ENCODE results near the gene CORO2B. TPM values are rescaled to one million over a fixed set of nuclear protein-coding genes. Genes with fewer than 3 reads are reported as not detected.

The CORO2B gene
- total RNA-seq, 1 donor = 0.10 TPM

DNA sequence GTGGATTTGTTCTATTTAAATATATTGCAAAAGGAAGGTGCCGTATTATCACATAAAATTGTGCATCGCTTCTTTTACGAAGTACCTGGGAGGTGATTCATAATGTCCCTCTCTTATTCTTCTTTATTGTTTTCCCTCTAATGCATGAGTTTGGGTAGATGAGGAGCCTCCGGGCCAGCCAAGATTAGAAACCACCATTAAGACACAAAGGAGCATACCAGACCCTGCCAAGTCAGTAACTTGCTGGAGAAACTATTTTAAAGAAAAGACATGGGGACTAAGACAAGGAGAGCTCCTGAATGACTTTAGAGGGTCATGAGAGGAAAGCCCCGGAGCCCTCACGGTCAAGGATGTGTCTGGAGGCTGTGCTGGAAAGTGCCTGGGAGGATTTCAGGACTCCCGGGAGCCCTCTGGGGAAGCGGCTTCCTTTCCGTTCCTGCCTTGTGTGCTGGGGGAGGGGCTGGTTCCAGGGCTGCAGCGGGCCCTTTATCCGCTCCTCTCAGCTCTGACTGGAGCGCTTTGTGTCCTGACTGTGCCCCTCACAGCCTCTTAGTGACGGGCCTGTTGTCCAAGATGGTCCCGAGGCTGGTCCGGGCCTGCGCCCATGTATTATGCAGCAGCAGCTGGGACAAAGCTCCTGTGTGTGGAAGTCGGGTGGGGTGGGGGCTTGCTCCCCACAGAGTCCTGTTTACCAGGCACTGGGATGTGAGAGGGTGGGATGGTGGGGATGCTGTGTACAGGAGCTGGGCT is 35.7 kb downstream of the CORO2B start:
- no peak overlapping the region for H3K4me3 ChIP-seq (ENCODE audit: low read length)
- no peaks in the 10 kb centered on the region for H3K27me3 ChIP-seq (ENCODE audit: insufficient read depth, low read length)
- no peaks in the 10 kb centered on the region for H3K9me3 ChIP-seq (ENCODE audit: low read depth, low read length)
- H3K4me1 ChIP-seq (ENCODE audit: insufficient read depth, low read length) = peaks cover 4% of the 10 kb centered on the region

DNA sequence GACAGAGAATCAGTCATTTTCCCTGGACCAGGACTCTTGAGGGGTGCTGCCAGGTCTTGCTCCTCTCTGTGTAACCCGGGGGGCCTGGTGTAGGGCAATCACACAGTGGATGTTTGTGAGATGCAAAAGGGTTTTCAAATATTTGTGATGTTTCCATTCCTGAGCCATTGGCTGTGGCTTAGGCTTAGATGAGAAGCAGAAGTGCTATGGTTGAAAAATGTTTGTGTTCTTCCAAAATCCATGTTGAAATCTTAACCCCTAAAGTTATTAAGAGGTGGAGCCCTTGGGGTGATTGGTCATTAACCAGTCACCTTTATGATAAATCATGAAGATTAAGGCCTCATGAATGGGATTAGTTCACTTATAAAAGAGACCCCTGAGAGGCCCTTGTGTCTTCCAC is 36.5 kb downstream of the CORO2B start:
- no peak overlapping the region for H3K4me3 ChIP-seq (ENCODE audit: low read length)
- H3K4me1 ChIP-seq (ENCODE audit: insufficient read depth, low read length) = peaks cover 4% of the 10 kb centered on the region
- no peaks in the 10 kb centered on the region for H3K27me3 ChIP-seq (ENCODE audit: insufficient read depth, low read length)
- no peaks in the 10 kb centered on the region for H3K9me3 ChIP-seq (ENCODE audit: low read depth, low read length)

DNA sequence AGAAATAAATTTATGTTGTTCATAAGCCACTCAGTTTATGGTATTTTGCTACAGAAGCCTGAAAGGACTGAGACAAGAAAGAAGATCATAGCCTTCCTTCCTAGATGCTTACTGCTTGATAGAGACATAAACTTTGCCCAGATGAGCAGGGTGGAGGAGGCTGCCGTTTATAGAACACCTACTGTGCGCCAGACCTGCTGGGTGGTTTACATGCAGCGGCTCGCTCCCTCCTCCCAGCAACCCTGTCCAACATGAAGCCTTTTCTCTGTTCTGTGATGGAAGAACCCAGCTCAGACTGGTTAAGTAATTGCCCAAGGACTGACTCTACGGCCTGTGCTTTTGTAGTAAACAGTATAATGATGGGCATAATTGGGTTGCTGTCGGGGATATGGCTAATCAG is 37.0 kb downstream of the CORO2B start:
- no peaks in the 10 kb centered on the region for H3K27me3 ChIP-seq (ENCODE audit: insufficient read depth, low read length)
- H3K4me1 ChIP-seq (ENCODE audit: insufficient read depth, low read length) = peaks cover 4% of the 10 kb centered on the region
- no peaks in the 10 kb centered on the region for H3K9me3 ChIP-seq (ENCODE audit: low read depth, low read length)
- no peak overlapping the region for H3K4me3 ChIP-seq (ENCODE audit: low read length)

DNA sequence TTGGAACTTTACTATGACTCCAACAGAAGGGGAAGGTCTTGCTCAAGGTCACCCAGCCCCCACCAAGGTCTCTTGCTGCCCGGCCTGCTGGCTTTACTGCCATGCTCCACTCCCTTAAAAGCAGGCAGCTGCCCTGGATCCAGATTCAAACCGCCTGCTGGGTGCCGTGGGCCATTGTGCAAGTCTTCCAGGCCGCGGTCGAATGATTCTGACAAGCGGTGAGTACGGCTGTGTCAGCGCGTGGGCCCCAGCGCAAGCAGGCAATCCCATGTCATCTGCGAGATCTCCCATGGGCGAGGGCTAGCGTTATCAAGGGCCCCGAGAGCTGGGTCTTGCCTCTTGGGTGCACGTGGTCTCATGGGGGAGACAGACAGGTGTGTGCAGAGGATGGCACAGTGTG is 37.6 kb downstream of the CORO2B start:
- Histone ChIP-seq H3K27me3 (ENCODE audit: insufficient read depth, low read length) (no peaks in the 10 kb centered on the region), H3K4me3 (ENCODE audit: low read length) (no peak overlapping the region), H3K9me3 (ENCODE audit: low read depth, low read length) (no peaks in the 10 kb centered on the region), H3K4me1 (ENCODE audit: insufficient read depth, low read length) (peaks cover 4% of the 10 kb centered on the region)

DNA sequence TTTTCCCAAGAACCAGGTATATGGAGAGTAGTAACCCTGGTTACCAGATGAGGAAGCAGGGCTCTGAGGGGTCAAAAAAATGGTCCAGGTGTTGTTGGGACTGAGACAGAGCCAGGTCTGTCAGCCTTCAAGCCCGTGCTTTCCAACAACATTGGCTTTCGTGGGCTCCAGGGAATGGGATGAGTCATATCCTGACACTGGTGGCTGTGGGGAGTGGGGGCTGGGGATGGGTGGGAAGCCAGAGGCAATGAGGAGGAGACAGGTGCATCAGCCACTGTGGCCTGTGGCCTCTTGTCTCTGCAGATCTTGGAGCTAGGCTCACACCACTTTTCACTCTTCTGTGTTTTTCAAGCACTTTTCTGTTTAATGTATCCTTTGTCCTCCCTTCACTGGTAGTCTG is 38.2 kb downstream of the CORO2B start:
- Histone ChIP-seq H3K27me3 (ENCODE audit: insufficient read depth, low read length) (no peaks in the 10 kb centered on the region), H3K4me3 (ENCODE audit: low read length) (no peak overlapping the region), H3K4me1 (ENCODE audit: insufficient read depth, low read length) (peaks cover 4% of the 10 kb centered on the region), H3K9me3 (ENCODE audit: low read depth, low read length) (no peaks in the 10 kb centered on the region)

DNA sequence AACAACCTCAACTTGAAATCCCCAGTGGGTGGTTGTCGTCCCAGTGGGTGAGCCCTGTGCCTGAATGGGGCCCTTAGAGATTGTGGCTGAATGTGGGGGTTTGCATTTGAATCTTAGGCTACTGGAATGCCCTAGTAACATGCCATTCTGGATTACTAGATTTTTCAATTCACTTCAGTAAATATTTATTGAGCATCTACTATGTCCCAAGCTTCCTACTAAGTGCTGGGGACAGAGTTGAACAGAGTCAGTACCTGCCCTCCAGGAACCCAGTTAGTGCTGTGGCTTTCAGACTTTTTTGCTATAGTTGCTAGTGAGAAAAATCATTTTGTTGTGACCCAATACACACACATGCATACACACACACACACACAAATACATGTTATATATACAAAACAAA is 39.0 kb downstream of the CORO2B start:
- H3K27me3 ChIP-seq (ENCODE audit: insufficient read depth, low read length) = no peaks in the 10 kb centered on the region
- no peak overlapping the region for H3K4me3 ChIP-seq (ENCODE audit: low read length)
- H3K4me1 ChIP-seq (ENCODE audit: insufficient read depth, low read length) = peaks cover 4% of the 10 kb centered on the region
- H3K9me3 ChIP-seq (ENCODE audit: low read depth, low read length) = no peaks in the 10 kb centered on the region

DNA sequence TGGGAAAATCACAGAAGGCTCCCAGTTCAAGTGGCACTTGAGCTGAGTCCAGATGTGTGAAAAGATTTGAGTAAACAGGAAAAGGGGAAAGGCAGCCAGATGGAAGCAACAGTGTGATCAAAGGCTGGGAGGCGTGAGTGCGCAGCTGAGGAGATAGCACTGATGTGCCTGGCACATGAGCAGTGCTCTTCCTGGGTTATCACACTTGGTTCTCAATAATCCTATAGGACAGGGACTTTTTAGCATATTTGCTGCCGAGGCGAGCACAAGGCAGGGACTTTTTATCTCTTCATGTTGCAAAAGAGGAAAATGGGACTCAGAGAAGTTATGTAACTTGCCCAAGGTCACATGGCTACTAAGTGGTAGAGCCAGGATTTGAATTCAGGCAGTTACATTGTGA is 39.6 kb downstream of the CORO2B start:
- Histone ChIP-seq H3K4me3 (ENCODE audit: low read length) (no peak overlapping the region), H3K4me1 (ENCODE audit: insufficient read depth, low read length) (peaks cover 4% of the 10 kb centered on the region), H3K27me3 (ENCODE audit: insufficient read depth, low read length) (no peaks in the 10 kb centered on the region), H3K9me3 (ENCODE audit: low read depth, low read length) (no peaks in the 10 kb centered on the region)

DNA sequence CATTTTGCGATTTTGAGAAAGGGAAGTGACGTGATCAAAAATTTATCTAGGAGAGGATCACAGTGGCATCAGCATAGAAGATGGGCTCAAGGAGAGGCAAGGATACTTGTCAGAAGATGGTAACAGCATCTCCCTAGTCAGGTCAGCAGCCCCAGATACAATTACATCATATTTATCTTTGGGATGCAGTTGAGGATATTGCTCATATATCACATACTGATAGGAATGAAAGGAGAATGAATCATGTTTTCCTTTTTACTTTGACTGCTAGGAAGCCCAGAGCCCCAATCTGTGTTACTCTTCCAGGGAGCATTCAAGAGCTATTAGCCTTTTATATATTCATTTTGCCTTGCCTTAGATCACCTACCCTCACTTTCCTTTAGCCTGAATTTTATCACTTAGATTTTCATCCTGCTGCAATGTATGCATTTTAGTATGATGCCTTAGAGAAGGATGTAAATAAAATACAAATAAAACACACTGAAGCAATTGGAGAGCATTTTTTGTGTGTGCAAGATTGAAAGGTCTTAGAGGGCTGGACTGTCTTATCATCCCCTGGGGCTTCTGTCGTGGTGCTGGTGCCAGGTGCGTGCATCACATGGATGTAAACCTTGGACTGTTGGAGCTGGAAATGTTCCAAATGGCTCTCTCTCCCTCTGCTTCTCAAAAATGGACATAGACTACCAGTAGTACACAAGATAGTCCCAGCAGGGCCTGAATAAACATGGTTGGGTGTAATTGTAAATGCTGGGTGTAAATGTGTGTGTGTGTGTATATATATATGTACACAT is 40.3 kb downstream of the CORO2B start:
- H3K9me3 ChIP-seq (ENCODE audit: low read depth, low read length) = no peaks in the 10 kb centered on the region
- no peaks in the 10 kb centered on the region for H3K27me3 ChIP-seq (ENCODE audit: insufficient read depth, low read length)
- peaks cover 4% of the 10 kb centered on the region for H3K4me1 ChIP-seq (ENCODE audit: insufficient read depth, low read length)
- no peak overlapping the region for H3K4me3 ChIP-seq (ENCODE audit: low read length)

DNA sequence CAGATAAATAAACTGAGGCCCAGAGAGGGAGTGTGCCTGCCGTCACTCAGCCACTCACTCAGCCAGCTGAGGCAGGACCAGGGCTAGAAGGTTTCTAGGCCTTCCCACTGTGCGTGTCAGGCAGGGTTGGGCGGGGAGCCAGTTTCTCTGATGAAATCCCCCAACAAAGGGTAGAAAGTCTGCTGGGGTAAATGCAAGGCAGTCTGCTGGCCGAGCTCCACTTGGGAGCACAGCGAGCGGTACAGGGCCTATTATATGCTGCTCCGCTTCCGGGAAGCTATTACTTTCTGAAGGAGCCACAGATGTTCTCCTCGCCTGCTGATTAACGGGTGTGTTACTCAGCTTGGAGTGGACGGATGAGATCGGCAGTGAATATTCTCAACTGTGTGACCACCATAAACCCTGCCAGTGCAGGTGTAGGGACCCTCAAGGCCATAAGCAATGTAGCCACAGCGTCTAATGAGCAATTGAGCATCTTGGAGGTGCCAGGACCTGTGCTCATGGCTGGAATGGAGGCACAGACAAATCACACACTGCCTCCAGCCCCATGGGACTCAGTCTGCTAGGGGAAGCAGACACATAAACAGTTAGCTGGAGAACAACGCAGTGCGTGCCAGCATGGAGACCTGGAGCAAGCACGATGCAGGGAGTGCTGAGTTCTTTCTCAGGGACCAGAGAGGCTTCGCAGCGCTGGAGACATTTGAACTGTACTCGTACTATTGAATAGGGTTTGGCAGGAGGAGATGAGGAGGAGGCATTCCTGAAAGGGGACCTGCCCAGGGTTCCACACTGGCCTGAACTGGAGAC is 42.1 kb downstream of the CORO2B start:
- H3K27me3 ChIP-seq (ENCODE audit: insufficient read depth, low read length) = no peaks in the 10 kb centered on the region
- H3K9me3 ChIP-seq (ENCODE audit: low read depth, low read length) = no peaks in the 10 kb centered on the region
- H3K4me1 ChIP-seq (ENCODE audit: insufficient read depth, low read length) = peaks cover 4% of the 10 kb centered on the region
- H3K4me3 ChIP-seq (ENCODE audit: low read length) = no peak overlapping the region

DNA sequence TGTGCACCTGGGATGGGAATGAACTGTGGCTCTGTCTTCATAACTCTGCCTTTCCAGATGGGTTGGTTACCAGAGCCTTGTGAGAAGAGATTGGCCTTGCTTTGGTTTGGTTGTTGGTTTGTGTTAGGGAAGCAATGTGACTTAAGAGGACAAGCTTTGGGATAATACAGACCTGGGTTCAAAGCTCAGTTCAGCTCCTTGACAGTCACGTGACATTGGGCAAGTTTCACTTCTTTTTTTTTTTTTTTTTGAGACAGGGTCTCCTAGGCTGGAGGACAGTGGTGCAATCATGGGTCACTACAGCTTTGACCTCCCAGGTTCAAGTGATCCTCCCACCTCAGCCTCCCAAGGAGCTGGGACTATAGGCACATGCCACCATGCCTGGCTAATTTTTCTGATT is 42.7 kb downstream of the CORO2B start:
- Histone ChIP-seq H3K4me1 (ENCODE audit: insufficient read depth, low read length) (peaks cover 4% of the 10 kb centered on the region), H3K4me3 (ENCODE audit: low read length) (no peak overlapping the region), H3K27me3 (ENCODE audit: insufficient read depth, low read length) (no peaks in the 10 kb centered on the region), H3K9me3 (ENCODE audit: low read depth, low read length) (no peaks in the 10 kb centered on the region)

DNA sequence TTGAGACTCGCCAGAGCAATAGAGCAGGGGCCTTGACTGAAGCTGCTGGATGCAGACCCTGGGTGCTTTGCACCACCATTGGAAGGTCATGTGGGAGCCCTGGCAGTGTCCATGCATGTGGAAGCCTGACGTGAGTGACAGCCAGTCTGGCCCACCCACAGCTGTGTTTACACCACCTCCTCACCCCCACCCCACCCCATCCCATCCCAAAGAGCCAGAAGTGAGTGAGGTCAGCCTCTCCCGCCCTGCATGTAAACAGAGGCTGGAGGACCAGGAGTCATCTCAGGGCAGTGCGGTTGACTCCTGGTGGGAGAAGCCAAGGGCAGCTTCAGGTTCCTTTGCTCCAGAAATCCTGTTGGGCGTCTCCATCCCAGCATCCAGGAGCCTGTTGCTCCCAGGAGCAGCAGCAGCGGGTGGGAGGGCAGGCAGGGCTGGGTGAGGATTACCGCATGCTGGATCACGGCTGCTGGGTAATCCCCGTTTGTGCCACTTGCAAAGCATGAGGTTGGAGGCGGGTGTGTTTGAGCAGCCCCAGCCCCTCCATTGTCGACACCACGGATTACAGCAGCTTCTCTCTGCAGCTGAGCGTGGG is 44.6 kb downstream of the CORO2B start:
- H3K27me3 ChIP-seq (ENCODE audit: insufficient read depth, low read length) = no peaks in the 10 kb centered on the region

DNA sequence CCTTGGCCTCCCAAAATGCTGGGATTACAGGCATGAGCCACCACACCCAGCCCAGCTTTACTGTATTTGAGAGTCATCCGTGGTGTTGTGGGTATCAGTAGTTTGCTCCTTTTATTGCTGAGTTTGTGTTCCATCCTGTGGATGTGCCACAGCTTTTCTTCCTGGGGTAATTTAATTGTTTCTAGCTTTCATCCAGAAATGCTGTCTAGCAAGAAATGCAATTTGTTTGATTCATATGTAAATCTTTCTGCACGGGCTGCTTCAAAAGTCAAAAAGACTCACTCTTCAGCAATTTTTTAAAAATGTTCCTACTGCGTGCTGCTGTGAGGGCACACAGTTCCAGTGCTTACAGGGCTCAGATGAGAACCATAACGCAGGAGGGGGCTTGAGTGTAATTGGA is 47.1 kb downstream of the CORO2B start:
- Histone ChIP-seq H3K4me3 (ENCODE audit: low read length) (no peak overlapping the region), H3K27me3 (ENCODE audit: insufficient read depth, low read length) (no peaks in the 10 kb centered on the region), H3K4me1 (ENCODE audit: insufficient read depth, low read length) (peaks cover 9% of the 10 kb centered on the region), H3K9me3 (ENCODE audit: low read depth, low read length) (no peaks in the 10 kb centered on the region)

More for the DNA sequence above, 44.6 kb downstream of the CORO2B start:
- Histone ChIP-seq H3K4me3 (ENCODE audit: low read length) (no peak overlapping the region), H3K9me3 (ENCODE audit: low read depth, low read length) (no peaks in the 10 kb centered on the region), H3K4me1 (ENCODE audit: insufficient read depth, low read length) (peaks cover 2% of the 10 kb centered on the region)

DNA sequence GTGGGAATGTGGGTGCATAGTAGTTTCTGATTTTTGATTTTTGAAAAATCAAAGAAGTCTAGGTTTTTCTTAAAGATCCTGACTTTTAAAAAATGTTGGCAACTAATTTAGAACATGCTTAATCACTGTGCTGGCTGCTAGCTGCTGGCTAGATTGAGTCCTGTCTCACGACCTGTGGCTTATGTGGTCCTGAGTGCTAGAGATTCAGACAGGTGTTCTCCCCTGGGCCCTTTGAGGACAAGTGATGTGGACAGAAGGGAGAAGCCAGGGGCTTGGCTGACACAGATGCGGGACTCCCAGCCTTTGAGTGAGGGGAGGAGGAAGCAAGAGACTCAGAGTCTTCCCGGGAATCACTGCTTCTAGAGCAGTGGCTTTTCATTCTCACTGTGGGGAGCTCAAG is 47.5 kb downstream of the CORO2B start:
- Histone ChIP-seq H3K4me3 (ENCODE audit: low read length) (no peak overlapping the region), H3K4me1 (ENCODE audit: insufficient read depth, low read length) (peaks cover 12% of the 10 kb centered on the region), H3K9me3 (ENCODE audit: low read depth, low read length) (no peaks in the 10 kb centered on the region), H3K27me3 (ENCODE audit: insufficient read depth, low read length) (no peaks in the 10 kb centered on the region)

DNA sequence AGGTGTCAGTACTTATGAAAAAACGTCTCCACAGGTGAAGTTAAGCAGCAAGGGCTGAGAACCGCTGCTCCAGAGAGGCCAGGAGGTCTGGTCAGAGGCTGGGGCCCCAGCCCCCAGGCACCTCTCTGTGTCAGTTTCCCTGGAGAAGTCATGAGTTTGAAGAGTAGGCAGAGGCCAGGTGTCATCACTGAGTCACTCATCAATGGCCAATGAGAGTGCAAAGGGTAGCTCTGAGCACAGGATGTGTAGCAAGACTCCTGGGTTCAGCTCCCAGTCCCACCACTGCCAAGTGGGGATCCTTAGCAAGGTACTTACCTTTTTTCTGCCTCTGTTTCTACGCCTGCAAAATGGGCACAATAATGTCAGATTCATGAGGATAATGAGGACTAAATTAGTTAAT is 47.9 kb downstream of the CORO2B start:
- Histone ChIP-seq H3K27me3 (ENCODE audit: insufficient read depth, low read length) (no peaks in the 10 kb centered on the region), H3K9me3 (ENCODE audit: low read depth, low read length) (no peaks in the 10 kb centered on the region), H3K4me1 (ENCODE audit: insufficient read depth, low read length) (peaks cover 12% of the 10 kb centered on the region), H3K4me3 (ENCODE audit: low read length) (no peak overlapping the region)

DNA sequence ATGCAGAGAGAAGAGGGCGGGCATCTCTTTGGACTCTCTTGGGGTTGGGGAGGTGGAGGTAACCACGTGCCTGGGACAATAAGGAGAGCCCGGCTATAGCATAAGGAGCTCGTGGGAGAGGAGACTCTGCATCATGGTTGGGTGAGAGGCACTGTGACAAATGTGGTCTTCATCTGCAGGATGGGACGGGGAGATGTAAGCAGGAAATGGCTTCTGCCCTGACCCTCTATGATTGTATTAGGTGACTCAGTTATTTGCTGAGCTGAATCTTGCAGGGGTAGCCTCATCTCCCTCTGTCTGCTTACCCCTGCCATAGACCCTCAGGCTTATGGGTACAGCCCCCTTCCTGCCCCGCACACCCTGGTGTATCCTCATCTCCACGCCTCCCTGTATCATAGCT is 48.7 kb downstream of the CORO2B start:
- Histone ChIP-seq H3K9me3 (ENCODE audit: low read depth, low read length) (no peaks in the 10 kb centered on the region), H3K4me1 (ENCODE audit: insufficient read depth, low read length) (peaks cover 17% of the 10 kb centered on the region), H3K4me3 (ENCODE audit: low read length) (no peak overlapping the region), H3K27me3 (ENCODE audit: insufficient read depth, low read length) (no peaks in the 10 kb centered on the region)

Measured in mononuclear cell (primary cell).